ENCODE results near the gene DCDC1. TPM values are rescaled to one million over a fixed set of nuclear protein-coding genes. Genes with fewer than 3 reads are reported as not detected.

Gene DCDC1
- total RNA-seq, 1 experiment from 2014 or later: 1.5 TPM

DNA sequence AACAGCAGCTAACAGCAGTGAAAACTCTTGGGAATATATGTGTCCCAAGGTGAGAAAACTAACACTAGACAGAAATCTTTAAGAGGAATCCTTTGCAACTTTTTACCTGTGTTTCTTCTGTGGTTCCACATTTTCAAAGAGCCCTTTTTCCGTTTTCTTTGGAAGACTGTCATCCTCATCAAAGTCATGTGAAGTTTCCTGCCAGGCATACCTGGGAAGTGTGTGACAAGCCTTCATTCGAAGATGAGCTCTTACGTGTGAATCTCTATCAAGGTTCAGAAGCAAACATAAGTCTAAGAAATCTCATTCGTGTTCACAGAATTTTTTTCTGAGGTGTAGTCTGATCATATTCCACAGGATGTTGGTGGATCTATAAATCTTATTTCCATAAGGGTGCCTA, 452.8 kb downstream of the DCDC1 start:
- no peaks in the 10 kb centered on the region for H3K79me2 ChIP-seq (ENCODE audit: insufficient read depth, low read length)
- POLR2A ChIA-PET: no interaction called here
- ATAC-seq (no peak), DNase-seq (ENCODE audit: low read depth, low spot score) (no peak)
- intact Hi-C loops (cut with micrococcal nuclease): loop anchor here (5.0 kb wide), 1 partner anchor 1479 kb away; no protein-coding TSS in a partner anchor
- no peak overlapping the region for H3K4me2 ChIP-seq (ENCODE audit: low read length)
- CTCF ChIA-PET: interaction anchor here (0.7 kb wide), 1 partner anchor 1574 kb away, joined by 3 read pairs; no protein-coding TSS in a partner anchor
- RAD21 ChIA-PET (ENCODE audit: low non-redundant PET in 1 of 2, low total read pairs in 2 of 2, uncharacterized antibody in 2 of 2, unreplicated experiment in 2 of 2): no interaction called here
- H3K9me2 ChIP-seq (ENCODE audit: insufficient read depth): no peaks in the 10 kb centered on the region
- H3K27ac ChIP-seq (ENCODE audit: low read depth, low read length): no peak overlapping the region
- H3K9me3 ChIP-seq (ENCODE audit: control insufficient read depth in 1 of 2, insufficient read depth in 1 of 2, low read depth in 1 of 2, low read length in 2 of 2): no peaks in the 10 kb centered on the region
- TF ChIP-seq ZFX (IDR thresholded peaks at IDR 0.05) (no peak), FOSL1 (IDR thresholded peaks at IDR 0.05; ENCODE audit: low read depth) (no peak), YY1 (IDR thresholded peaks at IDR 0.05; ENCODE audit: extremely low read depth, insufficient replicate concordance, low read depth, low read length) (no peak), RAD21 (IDR thresholded peaks at IDR 0.05; ENCODE audit: low read depth) (no peak), EZH2 (IDR thresholded peaks at IDR 0.05) (no peak), CBX3 (IDR thresholded peaks at IDR 0.05; ENCODE audit: low read depth) (no peak), JUND (IDR thresholded peaks at IDR 0.05) (no peak), ATF3 (IDR thresholded peaks at IDR 0.05) (no peak), ZNF274 (IDR thresholded peaks at IDR 0.05; ENCODE audit: low read depth, low read length) (no peak), CEBPB (IDR thresholded peaks at IDR 0.05; ENCODE audit: low read depth) (no peak), EGR1 (IDR thresholded peaks at IDR 0.05; ENCODE audit: low read depth) (no peak), SP1 (IDR thresholded peaks at IDR 0.05; ENCODE audit: low read depth) (no peak), MAX (IDR thresholded peaks at IDR 0.05) (no peak), SRF (IDR thresholded peaks at IDR 0.05; ENCODE audit: low read depth) (no peak), SIN3A (IDR thresholded peaks at IDR 0.05; ENCODE audit: low read depth) (no peak)
- BruUV-seq (replicated peaks): no TSS peak
- H2AFZ ChIP-seq (ENCODE audit: low read depth, low read length, poor library complexity, severe bottlenecking): no peak overlapping the region
- H4K20me1 ChIP-seq (ENCODE audit: insufficient read depth): no peaks in the 10 kb centered on the region
- no peak overlapping the region for H3K9ac ChIP-seq (ENCODE audit: low read length)
- H3K4me1 ChIP-seq (ENCODE audit: control insufficient read depth in 1 of 2, insufficient read depth in 2 of 2, low read length in 2 of 2): no peaks in the 10 kb centered on the region
- peaks cover 46% of the 10 kb centered on the region for H3K27me3 ChIP-seq (ENCODE audit: insufficient read depth, low read length)
- no peak overlapping the region for H3K4me3 ChIP-seq (replicated peaks in 1 of 2; ENCODE audit: low read depth in 1 of 2, low read length in 2 of 2)
- H3K36me3 ChIP-seq (ENCODE audit: control insufficient read depth in 1 of 2, insufficient read depth in 2 of 2, low read length in 2 of 2): no peaks in the 10 kb centered on the region

All from HCT116 (cell line).